Right atrium auricular region (tissue), 2 donors: Measurements from ENCODE around the gene ARHGAP26. TPM values are rescaled to one million over a fixed set of nuclear protein-coding genes. Genes with fewer than 3 reads are reported as not detected.

Source experiments
- DNase-seq: peaks from one replicate; pipeline ENCODE4 v3.0.0-alpha.2; 2019; ENCODE audit warnings: low spot score
- H3K27ac ChIP-seq, 2 donors: fragments of 200-600 bp; sonication (generic); 1 replicate in 1 of 2; 2 replicates in 1 of 2; pipeline ENCODE4 v1.5.1; 2016 to 2019
- H3K27me3 ChIP-seq, 2 donors: fragments of 200-600 bp; sonication (generic); one replicate each; pipeline versions ENCODE4 v1.5.1 to v1.6.0; 2017 to 2019
- H3K36me3 ChIP-seq: fragments of 200-600 bp; sonication (generic); one replicate; pipeline ENCODE4 v1.5.1; 2016
- H3K4me1 ChIP-seq, 2 donors: fragments of 200-600 bp; sonication (generic); one replicate each; pipeline versions ENCODE4 v1.5.1 to v1.6.0; 2017 to 2019
- H3K4me3 ChIP-seq, 2 donors: fragments of 200-600 bp; sonication (generic); 1 replicate in 1 of 2; 2 replicates in 1 of 2; pipeline ENCODE4 v1.5.1; 2017 to 2019; ENCODE audit warnings: mild to moderate bottlenecking in 1 of 2, moderate library complexity in 1 of 2
- H3K9me3 ChIP-seq, 2 donors: fragments of 200-600 bp; sonication (generic); one replicate each; pipeline ENCODE4 v1.5.1; 2019
- CTCF ChIP-seq, 2 donors: fragments of 200-600 bp; sonication (generic); IDR thresholded peaks; one replicate each; pipeline ENCODE4 v1.5.1; 2019; ENCODE audit warnings: antibody characterized with exemption in 2 of 2
- total RNA-seq, 2 donors: library from RNA; depleted of rRNA; stranded (reverse); fragments of >200 nt; gene quantifications; one replicate each; pipeline ENCODE4 v1.1.0, GENCODE V29; 2016

The ARHGAP26 gene
- total RNA-seq, 2 donors from 2014 or later, result 29.8 to 31.6 TPM

DNA sequence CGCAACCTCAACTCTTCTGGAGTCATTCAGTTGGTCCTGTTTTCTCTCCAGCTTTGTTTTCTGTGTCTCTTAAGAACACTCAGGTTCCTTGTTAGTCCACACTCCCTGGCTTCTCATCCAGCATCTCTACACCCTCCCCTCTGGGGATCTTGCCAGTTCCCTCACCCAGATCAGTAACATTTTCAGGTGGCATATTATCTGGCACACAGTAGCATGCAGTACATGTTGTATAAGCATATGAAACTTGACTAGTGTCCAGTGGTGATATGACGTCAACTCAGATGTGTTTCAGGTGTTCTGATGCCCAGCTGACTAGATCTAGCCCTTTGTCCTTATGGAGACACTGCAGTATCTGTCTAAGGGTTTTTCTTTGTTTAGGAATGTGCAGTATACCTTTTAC lies 184.3 kb downstream of the ARHGAP26 start:
- Histone ChIP-seq H3K4me1 (peaks cover 0 to 38% of the 10 kb centered on the region in 2 donors), H3K36me3 (no peaks in the 10 kb centered on the region), H3K27ac (no peak overlapping the region), H3K9me3 (no peaks in the 10 kb centered on the region), H3K4me3 (no peak overlapping the region), H3K27me3 (no peaks in the 10 kb centered on the region)
- no peak for DNase-seq
- no peak for TF ChIP-seq CTCF (IDR thresholded peaks at IDR 0.05)

DNA sequence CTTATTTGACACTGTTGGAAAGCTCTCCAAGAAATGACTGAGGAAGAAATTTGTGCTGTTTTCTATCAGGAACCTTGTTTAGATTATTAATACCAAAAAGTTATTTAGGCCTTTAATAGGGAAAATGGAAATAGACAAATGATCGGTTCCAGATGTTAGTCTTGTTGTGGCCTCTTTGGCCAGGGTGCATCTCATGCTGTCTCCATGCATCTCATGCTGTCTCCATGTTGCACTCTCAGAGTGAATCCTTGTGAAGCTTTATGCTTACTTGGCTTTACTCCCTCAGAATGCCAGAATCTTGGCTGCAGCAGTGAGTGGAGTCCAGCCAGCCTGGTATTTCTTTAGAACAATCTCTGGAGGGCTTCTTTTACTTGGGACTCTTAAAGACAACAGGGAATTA lies 185.5 kb downstream of the ARHGAP26 start:
- Histone ChIP-seq H3K36me3 (no peaks in the 10 kb centered on the region), H3K27ac (no peak overlapping the region), H3K4me3 (no peak overlapping the region), H3K9me3 (no peaks in the 10 kb centered on the region), H3K27me3 (no peaks in the 10 kb centered on the region), H3K4me1 (peaks cover 0 to 44% of the 10 kb centered on the region in 2 donors)
- TF ChIP-seq CTCF (IDR thresholded peaks at IDR 0.05), result no peak
- DNase-seq, result no peak

DNA sequence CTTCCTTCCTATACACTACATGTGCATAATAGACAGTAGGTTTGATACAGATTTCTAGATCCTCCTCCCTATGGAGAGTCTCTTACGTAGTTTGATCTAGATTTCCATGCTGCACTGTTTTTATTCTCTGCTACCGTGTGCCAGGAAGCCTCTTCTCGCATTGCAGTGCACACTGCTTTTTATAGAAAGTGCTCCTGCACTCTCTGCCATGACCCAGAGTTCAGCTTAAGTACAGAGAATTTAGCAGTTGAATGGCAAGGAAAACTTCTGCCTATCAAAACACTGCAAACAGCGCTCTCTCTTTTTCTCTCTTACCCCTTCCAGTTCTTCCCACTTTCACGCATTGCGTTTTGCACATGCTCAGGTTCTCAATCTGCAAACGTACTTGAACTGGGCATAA lies 187.4 kb downstream of the ARHGAP26 start:
- no peak for TF ChIP-seq CTCF (IDR thresholded peaks at IDR 0.05)
- DNase-seq, result no peak
- H3K27me3 ChIP-seq, result no peaks in the 10 kb centered on the region
- no peaks in the 10 kb centered on the region for H3K36me3 ChIP-seq
- no peak overlapping the region for H3K4me3 ChIP-seq
- H3K9me3 ChIP-seq, result no peaks in the 10 kb centered on the region
- peak overlapping the region; percentile 13 to 14 for H3K27ac ChIP-seq
- H3K4me1 ChIP-seq, result peaks cover 0 to 56% of the 10 kb centered on the region in 2 donors

DNA sequence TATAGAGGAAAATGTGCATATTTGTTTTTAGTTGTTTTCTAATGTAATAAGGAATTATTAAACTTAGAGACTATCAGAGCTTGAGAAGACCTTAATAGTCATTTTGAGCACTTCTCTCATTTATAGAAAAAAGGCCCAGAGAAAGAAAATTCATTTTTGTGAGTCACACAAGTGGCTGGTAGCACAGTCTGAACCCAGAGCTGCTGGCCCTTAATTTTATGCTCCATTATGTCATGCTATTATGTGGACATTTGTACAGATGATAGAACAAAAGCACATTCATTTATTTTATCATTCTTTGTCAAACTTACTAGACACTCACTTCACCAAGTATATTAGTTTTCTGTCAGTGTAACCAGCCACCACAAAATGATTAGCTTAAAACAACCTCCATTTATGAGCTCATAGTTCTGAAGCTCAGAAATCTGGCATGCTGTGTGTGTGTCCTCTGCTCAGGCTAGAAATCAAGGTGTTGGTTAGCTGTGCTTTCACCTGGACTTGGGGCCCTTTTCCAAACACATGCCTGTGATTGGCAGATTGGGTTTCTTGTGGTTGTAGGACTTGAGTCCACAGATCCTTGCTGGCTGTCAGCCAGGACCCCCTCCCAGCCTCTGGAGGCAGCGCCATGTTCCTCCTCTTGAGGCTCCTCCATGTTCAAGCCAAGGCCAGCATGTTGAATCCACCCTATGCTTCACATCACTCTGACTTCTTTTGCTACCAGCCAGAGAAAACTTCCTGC lies 188.9 kb downstream of the ARHGAP26 start:
- Histone ChIP-seq H3K36me3 (no peaks in the 10 kb centered on the region), H3K27ac (no peak overlapping the region), H3K4me1 (peaks cover 0 to 56% of the 10 kb centered on the region in 2 donors), H3K27me3 (no peaks in the 10 kb centered on the region), H3K9me3 (no peaks in the 10 kb centered on the region), H3K4me3 (no peak overlapping the region)
- TF ChIP-seq CTCF (IDR thresholded peaks at IDR 0.05), result no peak
- DNase-seq, result no peak

GRCh38 chr5:142959683-142960657 lies 189.8 kb downstream of the ARHGAP26 start:
- Histone ChIP-seq H3K4me3 (no peak overlapping the region), H3K27me3 (no peaks in the 10 kb centered on the region), H3K9me3 (no peaks in the 10 kb centered on the region), H3K36me3 (no peaks in the 10 kb centered on the region), H3K27ac (no peak overlapping the region), H3K4me1 (peaks cover 0 to 56% of the 10 kb centered on the region in 2 donors)
- no peak for DNase-seq
- no peak for TF ChIP-seq CTCF (IDR thresholded peaks at IDR 0.05)
